Brain pericyte (primary cell): Measurements from ENCODE around the gene REV3L.
A peak's percentile ranks its signal among the peaks of the same experiment; 100 is the strongest.
"Not testable (repeated sequence)": the region's sequence is repeated elsewhere in the genome, so short reads cannot be mapped to it uniquely, and the experiment has no call there.

ENCODE experiments used
- DNase-seq: peaks from one replicate; pipeline ENCODE4 v3.0.0-alpha.2; 2012; ENCODE audit warnings: low read depth, low spot score

The REV3L gene

DNA sequence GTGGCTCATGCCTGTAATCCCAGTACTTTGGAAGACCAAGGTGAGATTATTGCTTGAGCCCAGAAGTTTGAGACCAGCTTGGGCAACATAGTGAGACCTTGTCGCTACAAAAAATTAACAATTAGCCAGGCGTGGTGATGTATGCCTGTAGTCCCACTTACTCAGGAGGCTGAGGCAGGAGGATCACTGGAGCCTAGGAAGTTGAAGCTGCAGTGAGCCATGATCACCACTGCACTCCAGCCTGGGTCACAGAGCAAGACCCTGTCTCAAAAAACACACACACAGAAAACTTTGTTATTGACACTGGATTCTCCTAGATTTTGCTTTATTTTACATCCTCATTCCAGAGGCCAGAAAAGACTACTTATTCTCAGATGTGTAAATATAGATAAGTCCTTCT, 9.5 kb upstream of the REV3L start:
- DNase-seq, result no peak

DNA sequence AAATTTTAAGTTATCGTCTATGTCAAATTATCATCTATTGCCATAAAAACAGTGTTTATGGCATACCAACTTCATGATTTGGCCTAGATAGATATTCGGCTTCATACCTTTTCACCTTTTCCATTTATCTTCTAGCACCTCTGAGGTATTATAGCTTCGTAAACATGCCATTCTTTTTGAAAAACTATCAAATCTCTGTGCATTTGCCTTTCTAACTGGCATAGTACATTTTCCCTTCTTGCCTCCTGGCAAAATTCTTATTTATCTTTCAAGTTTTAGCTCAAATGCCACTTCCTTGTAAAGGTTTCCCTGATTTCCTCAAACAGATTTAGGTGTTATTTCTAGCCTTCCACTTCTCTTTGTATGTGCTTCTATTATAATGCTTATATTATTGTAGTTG, 7.0 kb upstream of the REV3L start:
- no peak for DNase-seq

DNA sequence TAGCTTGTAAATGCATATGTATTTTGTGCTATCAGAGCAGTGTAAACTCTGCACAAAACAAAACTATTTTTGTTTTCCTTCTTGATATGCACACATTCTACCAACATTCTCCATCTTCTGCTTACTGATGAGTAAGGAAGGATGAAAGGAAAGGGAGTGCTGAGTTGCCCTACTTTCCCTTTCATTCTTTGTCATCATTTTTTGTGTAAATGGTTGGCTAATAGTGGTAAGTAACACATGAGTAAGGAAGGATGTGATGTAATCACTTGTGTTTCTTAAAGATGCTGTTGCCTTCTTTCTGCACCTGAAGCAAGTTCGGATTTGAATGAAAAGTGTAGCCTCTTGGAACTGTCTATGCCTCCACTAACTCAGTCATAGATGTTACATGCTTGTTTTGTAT, 4.6 kb upstream of the REV3L start:
- DNase-seq, result no peak

DNA sequence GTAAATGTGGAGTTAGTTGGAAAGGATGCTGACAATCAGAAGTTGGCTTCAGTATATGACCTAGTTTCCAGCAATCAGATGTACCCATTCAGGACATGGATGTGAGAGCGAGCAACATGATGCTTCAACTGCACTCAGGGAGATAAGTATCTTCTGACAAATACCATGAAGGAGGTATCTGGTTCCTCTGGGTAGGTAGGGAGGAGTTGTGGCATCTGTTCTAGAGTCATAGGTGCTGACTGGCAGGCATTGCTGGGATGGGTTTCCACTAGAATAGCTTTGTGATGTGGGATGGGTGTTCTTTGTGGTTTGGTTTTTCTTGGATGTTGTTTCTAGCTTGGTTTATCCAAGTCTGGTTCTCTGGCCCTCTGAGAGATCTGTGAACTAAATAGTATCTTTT, 3.9 kb upstream of the REV3L start:
- DNase-seq, result no peak

DNA sequence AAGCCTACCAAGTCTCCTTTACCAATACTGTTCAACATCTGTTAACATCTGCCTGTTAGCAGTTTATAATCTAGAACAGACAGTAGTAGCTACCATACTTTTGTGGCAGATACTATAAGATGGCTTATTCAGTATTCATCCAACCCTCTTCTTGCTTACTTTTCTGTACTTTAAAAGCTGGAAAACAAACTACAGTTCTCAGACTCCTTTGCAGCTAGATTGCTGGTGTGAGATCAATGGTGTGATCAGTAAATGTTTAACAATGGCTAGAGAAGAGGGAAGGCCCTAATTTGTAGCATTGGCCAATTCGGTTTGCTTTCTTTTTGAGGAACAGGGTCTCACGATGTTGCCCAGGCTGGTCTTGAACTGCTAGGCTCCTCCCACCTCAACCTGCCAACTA, 3.5 kb upstream of the REV3L start:
- DNase-seq, result no peak

DNA sequence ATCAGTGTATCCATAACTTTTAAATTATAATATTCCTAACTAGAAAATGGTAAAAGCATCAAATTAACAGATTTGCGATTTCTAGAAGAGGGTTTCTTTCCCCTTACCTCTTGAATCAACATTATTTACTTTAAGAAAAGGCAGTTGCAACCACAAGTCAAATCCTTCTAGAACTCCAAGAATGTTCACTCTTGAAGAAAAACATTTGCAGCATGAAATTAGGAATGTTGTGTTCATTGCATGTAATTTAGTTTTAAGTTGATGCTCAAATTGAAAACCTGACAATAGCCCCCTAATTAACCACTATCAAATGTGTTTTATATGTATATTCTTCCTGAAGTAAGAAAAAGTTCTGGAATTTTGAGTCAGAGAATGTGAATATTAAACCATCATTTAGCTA, 2.3 kb upstream of the REV3L start:
- no peak for DNase-seq

DNA sequence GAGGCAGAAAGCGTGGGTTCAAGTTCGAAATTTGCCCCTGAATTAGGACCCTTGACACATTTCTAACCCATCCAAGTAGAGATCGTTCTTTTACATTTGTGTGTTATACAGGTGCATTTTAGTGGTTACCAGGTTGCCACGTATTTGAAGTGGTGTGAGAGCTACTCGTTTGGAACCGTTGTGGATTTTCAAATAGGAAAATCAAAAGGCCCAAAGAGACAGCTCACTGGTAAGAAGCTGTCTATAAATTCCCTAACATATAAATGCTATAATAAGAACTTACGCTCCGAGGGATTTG, 1.6 kb upstream of the REV3L start:
- DNase-seq, result no peak

DNA sequence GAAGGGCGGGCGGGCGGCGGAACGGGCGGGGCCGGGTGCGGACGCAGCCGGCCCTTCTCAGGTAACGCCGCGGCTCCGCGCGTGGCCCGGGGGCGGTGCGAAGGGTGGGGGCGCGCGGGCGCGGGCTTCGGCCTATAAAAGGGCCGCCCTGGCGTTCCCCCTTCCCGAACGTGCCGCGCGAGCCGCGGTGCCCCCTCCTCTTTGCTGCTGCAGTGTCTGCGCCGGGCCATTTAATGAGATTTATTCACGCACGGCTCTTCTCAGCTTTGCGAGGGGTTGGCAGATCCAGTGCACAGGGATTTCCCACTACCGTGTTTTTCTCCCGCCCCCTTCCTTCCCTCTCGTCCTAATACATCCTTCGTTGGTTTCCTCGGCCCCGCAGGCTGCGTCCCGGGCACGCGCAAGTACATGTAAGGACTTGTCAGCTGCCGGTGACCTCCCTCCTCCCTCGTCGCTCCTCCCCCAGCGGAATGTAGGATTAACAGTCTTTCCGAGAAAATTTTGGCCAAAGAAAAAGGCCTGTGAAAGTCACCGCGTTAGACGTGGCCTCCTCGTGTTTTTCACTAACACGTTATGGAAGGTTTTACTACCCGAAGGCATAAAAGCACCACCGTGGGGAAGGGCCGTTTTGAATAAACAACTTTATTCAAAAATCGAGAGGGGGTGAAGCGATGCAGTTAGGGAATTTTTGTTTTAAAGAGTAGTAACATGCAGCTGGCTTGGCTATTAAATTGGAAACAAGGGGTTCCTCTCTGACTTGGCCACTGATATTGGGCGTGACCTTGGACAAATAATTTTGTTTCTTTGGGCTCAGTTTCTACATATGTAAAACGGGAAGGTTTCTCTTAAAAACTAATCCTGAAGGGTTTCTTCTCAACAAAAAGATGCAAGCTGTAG, 966 bp upstream of the REV3L start:
- peak; percentile 77 for DNase-seq

DNA sequence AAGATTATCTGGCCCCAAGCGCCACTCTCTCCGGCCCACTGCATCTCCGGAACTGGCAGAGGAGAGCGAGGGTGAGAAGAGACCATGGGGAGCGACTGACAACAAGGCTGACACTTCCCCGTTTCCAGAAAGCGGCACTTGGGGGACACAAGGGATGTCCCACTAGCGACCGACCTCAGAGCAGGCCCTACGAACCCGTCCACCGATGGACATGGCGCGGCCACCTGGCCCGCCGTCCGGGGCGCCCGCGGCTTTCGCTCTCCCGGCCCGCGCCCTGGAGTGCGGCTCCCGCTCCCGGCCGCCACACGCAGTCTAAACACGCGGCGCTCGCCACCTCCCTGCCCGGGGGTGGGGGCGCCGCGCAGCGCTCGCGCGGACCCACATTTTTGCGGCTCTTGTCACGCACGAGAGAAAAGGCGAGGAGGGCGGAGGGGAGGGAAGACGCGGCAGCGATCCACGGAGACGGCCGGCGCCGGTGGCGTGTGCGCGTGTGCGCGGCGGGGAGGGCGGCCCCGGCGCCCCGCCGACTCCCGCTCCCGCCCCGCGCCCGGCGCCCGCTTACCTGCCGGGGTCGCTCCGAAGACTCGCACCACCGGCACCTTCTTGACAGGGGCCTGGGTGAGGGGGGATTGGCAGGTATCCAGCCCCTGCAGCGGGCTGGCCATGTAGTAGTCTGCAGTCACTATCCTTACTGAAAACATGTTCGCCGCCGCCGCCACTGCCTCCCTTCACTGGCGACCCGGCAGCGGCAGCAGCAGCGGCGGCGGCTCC, 645 bp downstream of the REV3L start:
- no peak for DNase-seq

DNA sequence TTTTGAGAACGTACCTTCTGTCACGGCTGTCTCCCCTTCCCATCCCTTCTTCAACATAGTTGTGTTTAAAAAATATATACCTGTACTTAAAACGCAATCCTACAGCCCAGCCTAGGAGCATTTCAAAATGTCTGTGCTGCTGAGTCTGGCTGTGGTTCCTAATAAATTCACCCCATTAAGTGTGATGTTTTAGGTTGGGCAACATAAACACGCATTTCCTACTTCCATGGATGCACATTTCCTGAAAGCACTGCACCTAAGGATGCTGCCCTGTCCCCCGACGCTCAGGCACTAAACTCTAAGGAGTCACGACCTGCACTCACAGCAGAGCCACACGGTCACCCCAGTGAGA, 1.2 kb downstream of the REV3L start:
- DNase-seq, result no peak

DNA sequence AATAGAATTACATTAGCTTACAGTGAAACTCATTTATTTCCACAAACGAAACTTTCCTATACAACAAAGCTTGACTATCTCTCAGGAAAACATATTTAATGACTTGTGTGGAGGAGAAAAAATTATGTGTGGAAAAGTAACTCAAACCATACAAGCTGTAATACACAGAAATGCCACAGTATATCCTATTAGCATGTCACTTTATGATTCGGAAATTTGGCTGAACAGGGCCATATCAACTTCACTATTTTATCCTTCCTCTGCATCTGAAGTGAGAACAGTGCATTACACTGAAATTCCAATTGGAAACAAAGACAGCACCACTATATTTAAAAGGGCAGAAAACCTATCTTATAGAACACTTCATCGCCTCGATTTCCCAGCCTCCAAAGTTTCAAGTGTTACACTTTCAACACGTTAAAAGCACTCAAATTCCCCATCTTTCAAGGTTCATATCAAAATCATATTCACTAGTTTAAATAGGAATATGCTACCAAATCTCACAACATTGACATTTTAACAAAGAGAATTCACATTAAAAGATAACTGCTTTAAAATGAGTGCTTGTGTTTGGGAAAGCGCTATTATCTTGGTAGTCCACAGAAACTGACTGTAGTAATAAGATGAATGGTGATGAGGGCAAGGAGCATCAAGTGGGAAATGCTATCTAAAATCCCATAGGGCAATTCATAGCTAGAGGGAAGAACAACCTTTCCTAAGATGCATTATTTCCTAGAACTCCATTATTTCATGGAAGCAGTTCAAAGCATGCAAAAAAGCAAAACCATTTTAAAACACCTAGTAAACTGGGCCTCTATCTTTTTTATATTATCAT, 1.8 kb downstream of the REV3L start:
- no peak for DNase-seq

DNA sequence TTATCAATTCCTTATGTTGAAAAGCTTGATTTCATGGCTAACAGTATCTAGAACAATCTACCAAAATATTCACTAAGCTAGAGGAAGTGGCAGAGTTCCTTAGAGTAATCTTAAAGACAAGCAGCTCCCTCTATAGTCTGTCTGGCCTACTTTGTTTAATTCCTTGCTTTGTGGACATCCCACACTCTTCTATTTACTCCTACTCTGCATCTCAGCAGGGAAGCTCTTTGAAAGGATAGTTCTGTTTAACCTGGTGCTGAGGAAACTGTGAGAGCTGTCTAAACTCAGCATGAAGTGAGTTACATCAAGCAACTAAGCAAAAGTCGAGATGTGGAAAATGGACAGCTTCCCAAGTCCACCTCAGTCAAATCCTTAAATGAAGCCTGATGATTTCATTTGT, 4.3 kb downstream of the REV3L start:
- no peak for DNase-seq

DNA sequence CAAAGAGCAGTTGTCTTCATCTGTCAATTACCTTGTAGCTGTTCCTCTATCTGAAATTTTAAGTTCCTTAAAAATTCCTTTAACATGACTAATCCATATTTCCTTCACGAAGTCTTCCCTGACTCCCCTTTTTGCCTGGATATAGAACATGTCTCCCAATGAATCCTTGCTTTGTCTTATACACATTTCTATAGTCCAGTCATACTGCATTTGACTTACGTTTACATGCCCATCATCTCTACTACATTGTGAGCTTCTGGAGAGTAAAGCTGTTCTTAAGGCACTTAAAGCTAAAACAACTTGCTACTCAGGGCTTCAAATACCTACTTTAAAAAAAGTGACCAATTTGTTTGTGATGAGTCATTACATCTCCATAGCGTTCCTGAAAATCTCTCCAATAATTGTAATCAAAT, 4.9 kb downstream of the REV3L start:
- no peak for DNase-seq

DNA sequence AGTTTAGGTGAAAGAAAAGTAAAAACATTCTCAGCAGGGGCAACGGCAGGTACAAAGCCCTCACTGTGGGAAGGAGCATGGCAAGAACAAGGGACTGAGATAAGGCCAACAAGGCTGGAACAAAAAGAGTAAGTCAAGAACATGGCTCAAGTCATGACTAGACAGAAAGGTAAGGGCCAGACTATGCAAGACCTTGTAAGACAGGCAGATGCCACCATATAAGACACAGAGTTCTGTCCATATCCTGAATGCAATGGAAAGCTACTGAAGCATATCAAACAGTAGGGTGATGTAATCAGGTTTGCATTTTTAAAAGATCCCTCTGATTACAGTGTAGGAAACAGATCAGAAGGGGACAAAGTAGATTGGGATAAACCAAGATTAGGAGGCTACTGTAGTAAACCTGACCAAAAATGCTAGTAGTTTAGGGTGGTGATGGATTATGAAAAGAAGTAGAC, 5.5 kb downstream of the REV3L start:
- DNase-seq, result no peak

DNA sequence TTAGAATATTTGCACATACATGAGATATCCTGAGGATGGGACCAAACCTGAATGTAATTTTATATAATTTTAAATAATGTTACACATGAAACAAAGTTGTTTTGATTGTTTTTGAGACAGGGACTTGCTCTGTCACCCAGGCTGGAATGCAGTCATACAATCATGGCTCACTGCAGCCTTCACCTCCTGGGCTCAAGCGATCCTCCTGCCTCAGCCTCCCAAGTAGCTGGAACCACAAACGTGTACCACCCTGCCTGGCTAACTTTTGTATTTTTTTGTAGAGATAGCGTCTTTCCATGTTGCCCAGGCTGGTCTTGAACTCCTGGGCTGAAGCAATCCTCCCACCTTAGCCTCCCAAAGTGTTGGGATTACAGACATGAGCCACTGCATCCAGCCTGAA, 7.0 kb downstream of the REV3L start:
- DNase-seq, result not testable (repeated sequence)

DNA sequence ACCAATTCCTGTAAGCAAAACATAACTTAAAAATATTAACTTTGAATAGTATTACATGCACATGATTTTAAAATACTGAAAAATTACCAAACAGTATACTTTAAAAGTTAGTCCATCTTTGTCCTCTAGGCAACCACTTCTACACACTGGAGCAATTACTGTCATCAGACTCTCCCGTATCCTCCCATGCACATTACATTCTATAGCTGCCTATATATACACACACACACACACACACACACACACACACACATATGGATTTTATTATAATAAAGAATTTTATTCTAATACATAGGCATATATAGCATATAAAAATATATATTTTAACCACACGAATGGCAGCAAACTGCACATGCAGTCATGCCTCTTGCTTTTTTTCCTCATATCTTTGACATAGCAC, 8.2 kb downstream of the REV3L start:
- DNase-seq, result no peak

DNA sequence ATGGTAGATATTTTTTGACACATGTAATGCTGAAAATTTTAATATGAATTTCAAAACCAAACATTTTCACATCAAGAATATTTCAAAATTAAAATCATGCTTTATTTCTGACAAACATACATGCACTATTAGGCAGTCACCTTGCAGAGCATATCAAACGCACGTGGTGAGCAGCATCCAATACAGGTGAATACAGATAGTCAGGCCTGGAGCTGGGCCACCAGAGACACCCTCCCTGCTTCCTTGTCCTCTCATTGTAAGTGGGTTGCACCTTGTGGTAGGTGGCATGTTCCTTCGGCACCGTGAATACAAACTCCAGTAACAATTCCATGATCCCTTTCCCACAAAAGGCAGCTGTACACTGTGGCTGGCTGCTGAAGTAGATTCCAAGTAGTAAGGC, 8.9 kb downstream of the REV3L start:
- DNase-seq, result no peak

DNA sequence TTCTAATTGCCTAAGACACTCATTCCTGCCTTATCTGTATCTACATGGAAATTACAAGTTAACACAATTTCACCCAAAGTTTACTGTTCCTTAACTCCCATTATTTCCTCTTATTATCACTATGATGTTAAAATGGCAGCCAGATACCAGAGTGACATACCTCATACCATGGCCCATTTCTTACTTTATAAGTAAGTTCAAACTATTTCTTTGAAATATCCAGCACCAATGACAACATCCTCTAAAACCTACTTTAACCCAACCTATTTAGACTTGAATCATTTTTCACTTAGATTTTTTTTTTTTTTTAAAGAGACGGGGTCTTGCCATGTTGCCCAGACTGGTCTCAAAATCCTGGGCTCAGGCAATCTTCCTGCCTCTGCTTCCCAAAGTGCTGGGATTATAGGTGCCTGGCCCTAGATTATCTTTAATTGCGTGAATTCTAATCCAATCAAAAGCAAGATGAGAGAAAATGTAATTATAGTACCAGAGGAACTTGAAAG, 10.0 kb downstream of the REV3L start:
- no peak for DNase-seq

DNA sequence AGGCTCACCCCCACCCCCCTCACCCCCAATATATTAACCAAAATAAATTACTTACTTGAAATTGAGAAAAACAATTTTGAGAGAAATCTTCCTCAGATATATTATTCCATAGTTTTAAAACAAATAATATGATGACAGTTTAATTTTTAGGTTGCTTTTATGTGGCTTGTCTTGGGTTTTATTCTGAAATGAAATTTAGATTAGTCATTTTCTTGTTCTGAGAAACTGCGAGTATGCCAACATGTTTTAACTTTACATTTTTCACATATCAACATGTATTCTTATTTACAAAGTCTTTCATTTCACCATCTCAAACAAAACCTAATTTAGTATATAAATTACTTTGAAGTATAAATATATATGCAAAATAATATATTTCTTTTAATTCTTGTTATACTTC, 11.1 kb downstream of the REV3L start:
- no peak for DNase-seq

DNA sequence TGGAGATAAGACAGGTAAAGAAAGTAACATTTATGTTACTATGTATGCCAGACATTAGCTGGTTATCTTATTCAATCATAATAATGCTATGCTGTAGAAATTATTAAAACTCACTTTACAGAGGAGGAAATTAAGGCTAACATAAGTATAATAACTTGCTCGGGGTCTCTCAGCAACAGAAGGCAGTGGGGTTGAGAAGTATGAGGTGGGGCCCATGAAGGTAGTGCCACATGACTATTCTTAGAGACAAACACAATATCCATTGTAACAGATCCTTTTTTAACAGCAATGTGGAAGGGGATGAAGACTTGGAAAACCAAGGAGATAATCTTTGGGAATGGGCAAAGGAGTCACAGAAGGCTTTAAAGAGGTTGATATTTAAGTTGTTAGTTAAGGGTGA, 11.5 kb downstream of the REV3L start:
- no peak for DNase-seq

DNA sequence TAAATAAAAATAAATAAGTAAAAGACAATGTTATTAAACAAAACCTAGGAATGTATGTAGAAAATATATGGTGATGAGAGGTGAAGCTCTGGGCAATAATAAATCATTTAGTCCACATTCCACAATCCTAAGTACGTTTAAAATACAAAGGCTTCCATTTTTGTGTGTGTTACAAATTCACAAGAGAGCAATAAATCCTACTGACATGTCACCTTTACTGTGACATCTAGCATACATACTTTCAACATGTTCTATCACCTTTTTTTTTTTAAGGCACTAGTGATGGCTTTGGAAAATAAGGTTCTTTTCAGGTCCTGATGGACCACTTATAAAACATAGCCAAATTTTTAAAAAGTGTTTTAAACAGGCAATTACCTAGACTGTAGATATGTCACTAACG, 12.0 kb downstream of the REV3L start:
- DNase-seq, result no peak

DNA sequence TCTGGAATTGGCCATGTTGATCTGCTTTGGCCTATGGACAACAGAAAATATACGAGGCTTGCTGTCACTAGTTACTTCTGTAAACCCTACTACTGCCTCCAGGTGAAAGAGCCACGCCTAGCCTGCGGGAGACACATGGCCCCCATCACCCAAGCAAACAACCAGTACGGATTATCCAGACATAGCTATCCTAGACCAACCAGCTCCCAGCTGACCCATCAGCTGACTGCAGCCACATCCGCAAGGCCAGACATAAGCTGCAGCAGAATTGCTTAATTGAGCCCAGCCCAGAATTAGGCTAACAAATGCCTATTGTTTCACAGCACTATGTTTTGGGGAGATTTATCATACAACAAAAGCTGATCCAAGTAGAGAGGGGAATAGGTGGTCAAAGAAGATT, 13.5 kb downstream of the REV3L start:
- no peak for DNase-seq
